HT1080 (cell line): ENCODE measurements around the gene ANO3. TPM values are rescaled to one million over a fixed set of nuclear protein-coding genes. Genes with fewer than 3 reads are reported as not detected.

ENCODE experiments used
- DNase-seq: peaks from one replicate; pipeline ENCODE4 v3.0.0-alpha.2; 2015; ENCODE audit warnings: low read depth
- total RNA-seq: library from RNA; depleted of rRNA; stranded (reverse); fragments of >200 nt; shearing (Covaris generic); gene quantifications from 2 replicates; pipeline ENCODE4 v1.2.3, GENCODE V29; 2014

Gene ANO3
- total RNA-seq, 1 experiment from 2014 or later, result not detected

- DNase-seq, result no peak
These were observed 21.1 kb downstream of the ANO3 start for GRCh38 chr11:26353010-26353409.

DNA sequence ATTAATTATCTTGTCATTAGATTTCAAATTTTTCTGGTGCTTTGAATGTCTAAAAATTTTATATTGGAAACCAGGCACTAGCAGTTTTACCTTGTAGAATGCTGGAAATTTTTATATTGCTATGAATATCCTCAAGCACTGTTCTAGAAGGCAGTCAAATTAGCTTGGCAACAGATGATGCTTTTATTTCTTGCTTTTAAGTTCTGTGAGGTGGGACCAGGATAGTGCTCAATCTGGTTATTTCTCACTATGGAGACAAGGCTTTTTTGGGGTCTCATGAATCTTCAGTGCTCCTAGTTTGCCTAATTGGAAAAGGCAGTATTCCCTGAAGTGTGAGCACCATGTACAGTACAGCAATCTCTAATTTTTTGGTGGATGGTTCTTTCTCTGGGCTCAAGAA is 27.1 kb downstream of the ANO3 start:
- no peak for DNase-seq

- DNase-seq, result no peak
These were observed 33.4 kb downstream of the ANO3 start for GRCh38 chr11:26365284-26365683.

DNA sequence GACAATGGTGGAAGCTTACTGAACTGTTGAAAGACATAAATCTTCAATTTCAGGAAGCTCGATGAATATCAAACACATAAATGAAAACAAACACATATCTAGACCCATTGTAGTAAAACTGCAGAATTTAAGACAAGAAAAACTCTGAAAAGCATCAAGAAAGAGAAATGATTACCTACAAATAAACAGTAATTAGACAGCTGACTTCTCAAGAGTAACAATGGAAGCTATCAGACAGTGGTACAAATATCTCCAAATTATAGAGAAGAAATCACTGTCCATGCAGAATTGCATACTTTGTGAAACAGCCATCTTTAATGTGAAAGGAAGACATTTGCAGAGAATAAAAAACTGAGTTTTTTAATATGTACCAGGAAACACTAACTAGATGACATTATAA is 45.7 kb downstream of the ANO3 start:
- no peak for DNase-seq

GRCh38 chr11:26399336-26399735 is 67.4 kb downstream of the ANO3 start:
- no peak for DNase-seq

GRCh38 chr11:26410706-26411366 is 78.9 kb downstream of the ANO3 start:
- DNase-seq, result no peak

DNA sequence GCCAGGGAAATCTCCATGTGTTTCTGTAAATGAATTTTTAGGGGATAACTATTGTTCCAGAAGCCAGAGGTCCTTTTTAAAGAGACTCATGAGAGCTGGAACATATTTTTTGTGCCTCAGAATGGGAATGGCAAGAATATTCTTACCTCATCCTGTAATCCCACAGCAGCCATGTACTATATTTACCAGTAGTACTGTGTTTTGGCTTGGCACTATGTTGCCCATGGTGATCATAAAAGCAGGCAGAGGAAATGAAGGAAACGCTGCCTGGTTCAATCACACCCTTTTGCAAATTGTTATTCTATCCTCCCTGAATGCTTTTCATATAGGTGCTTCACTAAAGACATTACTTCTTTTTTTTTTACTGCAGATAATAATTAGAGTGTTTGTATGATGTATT is 81.0 kb downstream of the ANO3 start:
- DNase-seq, result no peak

DNA sequence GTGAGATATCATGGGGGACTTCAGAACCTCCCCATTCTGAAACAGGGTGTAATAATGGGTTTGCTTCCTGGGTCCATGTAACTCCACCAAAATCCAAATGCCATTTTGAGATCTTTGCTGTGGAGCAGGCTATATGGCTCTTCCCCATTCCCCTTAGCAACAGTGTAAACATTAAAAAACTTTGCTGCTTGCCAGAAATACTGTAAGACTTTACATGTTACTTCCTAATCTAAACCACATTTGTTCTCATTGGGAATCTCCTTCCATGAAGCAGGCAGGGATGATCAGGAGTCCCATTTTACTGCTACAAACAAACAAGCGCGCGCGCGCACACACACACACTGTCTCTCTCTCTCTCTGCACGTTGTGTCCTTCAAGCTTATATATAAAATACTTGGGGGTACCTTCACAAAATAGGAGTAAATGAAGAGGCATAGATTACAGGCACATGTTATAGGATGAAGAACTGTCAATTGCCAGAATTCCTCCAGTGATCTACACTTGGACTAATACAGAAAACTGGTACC is 86.5 kb downstream of the ANO3 start:
- no peak for DNase-seq

GRCh38 chr11:26420331-26420730 is 88.4 kb downstream of the ANO3 start:
- no peak for DNase-seq

GRCh38 chr11:26424255-26424654 is 92.3 kb downstream of the ANO3 start:
- DNase-seq, result no peak

DNA sequence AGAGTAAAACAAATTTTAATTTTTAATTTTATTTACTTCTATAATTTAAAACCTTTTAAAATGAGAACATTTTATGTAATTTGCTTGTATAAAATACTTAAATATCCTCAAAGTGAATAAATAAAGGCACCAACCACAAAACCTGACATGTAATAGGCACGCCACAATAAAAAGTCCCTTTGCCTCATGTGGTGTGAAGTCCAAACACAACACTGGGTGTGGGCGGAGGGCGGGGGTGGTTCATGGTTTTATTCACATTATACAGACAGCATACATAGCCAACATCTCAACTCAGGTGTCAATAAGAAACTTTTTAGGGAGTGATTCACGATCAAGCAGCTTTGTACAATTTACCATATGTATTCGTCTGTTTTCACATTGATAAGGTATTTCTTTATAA is 107.9 kb downstream of the ANO3 start:
- DNase-seq, result no peak

- DNase-seq, result peak; percentile 31
These were observed 110.2 kb downstream of the ANO3 start for GRCh38 chr11:26442131-26442530.

GRCh38 chr11:26443617-26444016 is 111.7 kb downstream of the ANO3 start:
- DNase-seq, result no peak

- DNase-seq, result no peak
These were observed 125.7 kb downstream of the ANO3 start for GRCh38 chr11:26457636-26458035.

- DNase-seq, result no peak
These were observed 133.3 kb downstream of the ANO3 start for GRCh38 chr11:26465274-26465673.

DNA sequence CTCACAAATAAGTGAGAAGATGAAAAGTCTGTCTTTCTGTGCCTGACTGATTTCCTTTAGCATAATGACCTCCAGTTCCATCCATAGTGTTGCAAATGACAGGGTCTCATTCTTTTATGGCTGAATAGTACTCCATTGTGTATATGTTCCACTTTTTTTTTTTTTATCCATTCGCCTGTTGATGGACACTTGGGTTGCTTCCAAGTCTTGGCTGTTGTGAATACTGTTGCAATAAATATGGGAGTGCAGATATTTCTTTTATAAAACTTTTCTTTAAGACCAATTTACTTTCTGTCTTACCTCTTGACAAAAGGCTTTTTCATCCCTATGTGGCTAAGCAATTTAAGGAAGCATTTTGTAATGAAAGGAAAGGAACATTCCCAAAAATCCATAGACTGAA is 135.6 kb downstream of the ANO3 start:
- no peak for DNase-seq

DNA sequence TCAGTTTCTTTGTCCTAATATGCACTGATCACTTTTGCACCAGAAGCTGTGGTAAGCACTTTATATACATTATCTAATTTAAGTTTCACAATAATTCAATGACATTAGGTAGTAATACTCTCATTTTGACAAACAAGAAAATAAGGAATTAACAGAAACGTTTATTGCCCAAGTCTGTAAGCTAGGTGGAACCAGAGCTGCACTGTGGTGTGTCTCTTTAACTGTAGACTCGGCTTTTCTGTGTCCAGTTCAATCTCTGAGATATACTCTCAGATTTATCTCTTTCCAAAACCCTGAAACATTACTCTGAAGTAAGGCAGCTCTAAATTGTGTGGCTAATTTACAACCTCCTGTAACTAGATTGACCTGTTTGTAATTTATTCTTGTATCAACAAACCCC is 139.1 kb downstream of the ANO3 start:
- DNase-seq, result no peak

DNA sequence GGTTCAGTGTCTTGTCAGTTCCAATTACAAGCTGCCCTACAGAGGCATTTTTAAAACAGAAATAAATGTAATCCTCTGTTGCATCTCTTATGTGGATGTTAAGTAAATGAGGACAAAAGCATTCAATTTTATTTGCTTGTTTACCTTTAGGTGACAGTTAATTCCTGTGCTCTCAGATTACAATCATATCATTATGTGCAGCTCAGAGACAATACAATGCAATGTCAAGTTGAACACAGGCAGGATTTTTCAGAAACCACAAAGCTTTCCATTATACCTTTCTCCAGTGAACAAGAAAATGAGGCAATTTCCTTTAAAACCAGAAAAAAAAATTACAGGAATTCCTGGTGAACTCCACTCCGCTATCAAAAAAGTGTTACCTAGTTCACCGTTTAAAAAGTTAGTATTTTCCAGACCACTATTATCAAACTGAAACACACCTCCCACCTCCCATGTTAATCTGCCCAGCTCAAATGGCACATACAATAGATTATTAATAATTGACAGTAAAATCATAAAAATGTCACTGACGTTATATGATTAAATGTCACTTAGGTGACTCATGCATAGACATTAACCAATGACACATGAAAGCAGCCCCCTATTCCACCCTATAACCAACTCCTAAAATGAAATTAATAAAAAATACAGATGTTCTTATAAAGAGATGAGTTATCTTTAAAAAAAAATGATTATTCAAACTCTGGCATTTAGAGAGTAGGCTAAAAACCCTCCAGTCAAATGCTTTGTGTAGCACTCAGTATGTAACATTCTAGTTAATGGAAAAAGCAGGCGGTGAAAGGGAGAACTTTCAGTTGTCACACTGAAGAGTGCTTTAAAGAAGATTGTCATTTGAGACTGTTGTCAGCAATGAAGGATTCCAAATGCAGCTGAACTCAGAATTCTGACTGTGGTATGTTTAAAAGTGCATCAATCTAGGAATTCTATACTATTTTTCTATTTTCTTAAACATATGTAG is 141.6 kb downstream of the ANO3 start:
- peak; percentile 9 for DNase-seq

- no peak for DNase-seq
These were observed 142.5 kb downstream of the ANO3 start for GRCh38 chr11:26474401-26474800.

- DNase-seq, result no peak
These were observed 145.5 kb downstream of the ANO3 start for GRCh38 chr11:26477396-26477795.

- no peak for DNase-seq
These were observed 146.8 kb downstream of the ANO3 start for GRCh38 chr11:26478710-26479109.

GRCh38 chr11:26480041-26480440 is 148.1 kb downstream of the ANO3 start:
- DNase-seq, result no peak
